ENCODE measurements around the gene GPR132. TPM values are rescaled to one million over a fixed set of nuclear protein-coding genes. Genes with fewer than 3 reads are reported as not detected.

GPR132 gene
- total RNA-seq, 6 donors from 2014 or later = 3.0 to 14.7 (median 7.0) TPM

DNA sequence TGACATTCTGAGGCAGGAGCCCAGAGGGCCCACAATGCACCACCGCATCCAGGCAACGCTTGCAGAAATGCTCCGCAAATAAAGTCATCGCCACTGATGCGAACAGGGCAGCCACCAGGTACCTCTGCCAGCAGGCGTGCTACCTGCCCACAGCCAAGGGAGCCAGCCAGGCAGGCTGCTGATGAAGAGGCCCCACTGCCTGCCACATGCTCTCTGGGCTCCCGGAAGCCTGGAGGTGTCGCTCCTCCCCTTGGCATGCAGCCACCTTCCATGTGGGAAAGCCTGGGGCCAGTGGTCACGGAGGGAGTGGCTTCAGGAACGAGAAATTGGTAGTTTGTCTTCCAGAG, 14.7 kb downstream of the GPR132 start:
- peaks cover 0 to 16% (median 3%) of the 10 kb centered on the region in 4 donors for H3K4me1 ChIP-seq
- H3K4me3 ChIP-seq = no peak overlapping the region
- TF ChIP-seq POLR2A (IDR thresholded peaks at IDR 0.05) (no peak), POLR2AphosphoS5 (IDR thresholded peaks at IDR 0.05) (no peak)
- TF ChIP-seq, protein P1, sequence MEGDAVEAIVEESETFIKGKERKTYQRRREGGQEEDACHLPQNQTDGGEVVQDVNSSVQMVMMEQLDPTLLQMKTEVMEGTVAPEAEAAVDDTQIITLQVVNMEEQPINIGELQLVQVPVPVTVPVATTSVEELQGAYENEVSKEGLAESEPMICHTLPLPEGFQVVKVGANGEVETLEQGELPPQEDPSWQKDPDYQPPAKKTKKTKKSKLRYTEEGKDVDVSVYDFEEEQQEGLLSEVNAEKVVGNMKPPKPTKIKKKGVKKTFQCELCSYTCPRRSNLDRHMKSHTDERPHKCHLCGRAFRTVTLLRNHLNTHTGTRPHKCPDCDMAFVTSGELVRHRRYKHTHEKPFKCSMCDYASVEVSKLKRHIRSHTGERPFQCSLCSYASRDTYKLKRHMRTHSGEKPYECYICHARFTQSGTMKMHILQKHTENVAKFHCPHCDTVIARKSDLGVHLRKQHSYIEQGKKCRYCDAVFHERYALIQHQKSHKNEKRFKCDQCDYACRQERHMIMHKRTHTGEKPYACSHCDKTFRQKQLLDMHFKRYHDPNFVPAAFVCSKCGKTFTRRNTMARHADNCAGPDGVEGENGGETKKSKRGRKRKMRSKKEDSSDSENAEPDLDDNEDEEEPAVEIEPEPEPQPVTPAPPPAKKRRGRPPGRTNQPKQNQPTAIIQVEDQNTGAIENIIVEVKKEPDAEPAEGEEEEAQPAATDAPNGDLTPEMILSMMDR (IDR thresholded peaks at IDR 0.05) = peak in 1 of 6 experiments; percentile 11
- WGBS, 2 donors = 70% methylated on average over 10 of the region's 10 CpGs; no CpG with 5 or more reads in 1 of the 2 donors
- DNase-seq (peak in 1 of 2 donors; percentile 84), ATAC-seq (ENCODE audit: low FRiP score in 2 of 2) (no peak)
- no peak overlapping the region for H3K27ac ChIP-seq
- H3K27me3 ChIP-seq = no peaks in the 10 kb centered on the region
- H3K9me3 ChIP-seq = no peaks in the 10 kb centered on the region
- H3K36me3 ChIP-seq = peaks cover 0 to 22% (median 6%) of the 10 kb centered on the region in 4 donors

DNA sequence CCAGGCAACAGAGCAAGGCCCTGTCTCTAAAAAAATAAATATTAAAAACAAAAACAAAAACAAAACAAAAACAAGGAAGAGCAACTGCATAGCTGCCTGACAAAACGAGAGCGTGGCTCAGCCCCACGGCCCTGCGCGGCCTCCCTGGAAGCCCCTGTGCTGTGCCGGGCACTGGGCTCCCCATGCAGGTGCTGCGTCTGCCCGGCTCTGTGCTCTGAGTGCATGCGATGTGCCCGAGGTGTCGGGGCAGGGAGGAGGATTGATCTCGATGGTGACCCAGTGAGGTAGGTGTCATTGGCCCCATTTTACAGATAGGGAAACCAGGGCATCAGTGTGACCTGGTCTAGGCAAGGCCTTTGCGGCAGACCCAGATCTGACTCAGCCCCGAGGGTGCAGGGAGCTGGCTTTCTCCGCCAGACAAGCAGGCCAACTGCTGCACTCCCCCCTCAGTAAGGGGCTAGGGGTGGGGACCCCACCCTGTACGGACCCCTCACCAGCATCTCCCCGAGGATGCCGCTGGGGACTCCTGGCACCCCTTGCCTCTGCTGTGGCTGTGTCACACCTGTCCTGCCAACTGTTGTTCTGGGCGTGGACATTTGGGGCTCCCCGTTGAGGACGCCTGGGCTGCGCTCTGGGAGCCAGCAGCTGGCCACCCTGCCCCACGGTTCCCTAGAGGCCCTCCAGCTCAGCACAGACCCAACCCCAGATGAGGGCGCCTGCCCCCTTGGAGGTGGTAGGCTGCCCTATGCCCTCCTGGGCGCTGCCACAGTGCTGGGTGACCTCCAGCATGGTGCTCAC, 15.3 kb downstream of the GPR132 start:
- Histone ChIP-seq H3K27ac (no peak overlapping the region), H3K9me3 (no peaks in the 10 kb centered on the region), H3K4me1 (peaks cover 0 to 19% (median 4%) of the 10 kb centered on the region in 4 donors), H3K4me3 (no peak overlapping the region), H3K36me3 (peaks cover 0 to 22% (median 6%) of the 10 kb centered on the region in 4 donors), H3K27me3 (no peaks in the 10 kb centered on the region)
- 92% methylated on average over 13 to 21 of the region's 25 CpGs for WGBS, 2 donors
- ATAC-seq (ENCODE audit: low FRiP score in 2 of 2) (no peak), DNase-seq (peak in 1 of 2 donors; percentile 64)
- TF ChIP-seq POLR2AphosphoS5 (IDR thresholded peaks at IDR 0.05) = no peak
- TF ChIP-seq POLR2A (IDR thresholded peaks at IDR 0.05) = no peak
- TF ChIP-seq EP300 (IDR thresholded peaks at IDR 0.05) = no peak
- TF ChIP-seq, protein P1 (IDR thresholded peaks at IDR 0.05) = no peak

DNA sequence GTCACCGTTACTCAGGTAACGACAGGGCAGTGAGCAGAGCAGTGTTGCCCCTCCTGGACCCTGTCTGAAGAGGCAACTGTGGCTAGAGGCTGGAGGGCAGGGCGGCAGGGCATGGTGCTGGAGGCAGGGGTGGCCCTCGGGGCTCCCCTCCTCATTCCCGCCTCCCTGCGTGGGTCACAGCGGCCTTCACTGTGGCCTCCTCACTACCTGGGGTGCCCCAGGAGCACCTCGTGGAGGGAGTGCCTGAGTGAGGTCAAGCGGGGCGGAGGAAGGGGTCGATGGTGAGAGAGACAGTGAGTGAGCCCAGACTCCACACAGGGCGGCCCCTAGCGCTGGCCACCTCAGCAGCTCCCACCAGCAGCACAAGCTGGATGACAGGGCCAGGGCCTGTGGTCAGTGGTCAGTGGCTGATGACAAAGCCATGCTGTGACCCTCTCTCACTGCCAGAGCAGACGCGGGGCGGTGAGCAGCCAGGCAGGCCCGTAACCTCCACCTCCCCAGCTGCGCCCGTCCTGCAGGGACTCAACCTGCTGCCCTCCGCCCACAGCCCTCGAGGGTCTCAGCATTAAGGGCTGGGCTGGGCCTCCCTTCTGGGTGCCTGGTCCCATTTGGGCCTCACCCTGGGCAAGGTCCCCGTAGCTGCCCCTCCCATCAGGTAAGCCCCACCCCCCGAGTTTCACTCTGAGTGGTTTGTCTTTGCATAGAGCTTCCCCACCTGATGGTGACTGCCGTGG, 17.8 kb downstream of the GPR132 start:
- DNase-seq = peak in 1 of 2 donors; percentile 68
- Histone ChIP-seq H3K27me3 (no peaks in the 10 kb centered on the region), H3K9me3 (no peaks in the 10 kb centered on the region), H3K27ac (no peak overlapping the region), H3K4me1 (peaks cover 0 to 19% (median 4%) of the 10 kb centered on the region in 4 donors), H3K4me3 (no peak overlapping the region), H3K36me3 (peaks cover 0 to 15% (median 6%) of the 10 kb centered on the region in 4 donors)
- TF ChIP-seq POLR2A (IDR thresholded peaks at IDR 0.05) = no peak
- TF ChIP-seq, protein P1 (IDR thresholded peaks at IDR 0.05) = no peak
- no peak for TF ChIP-seq POLR2AphosphoS5 (IDR thresholded peaks at IDR 0.05)
- no peak for TF ChIP-seq EP300 (IDR thresholded peaks at IDR 0.05)
- no peak for ATAC-seq (ENCODE audit: low FRiP score in 2 of 2)
- 89 to 93% methylated on average over 12 to 22 of the region's 24 CpGs for WGBS, 2 donors

DNA sequence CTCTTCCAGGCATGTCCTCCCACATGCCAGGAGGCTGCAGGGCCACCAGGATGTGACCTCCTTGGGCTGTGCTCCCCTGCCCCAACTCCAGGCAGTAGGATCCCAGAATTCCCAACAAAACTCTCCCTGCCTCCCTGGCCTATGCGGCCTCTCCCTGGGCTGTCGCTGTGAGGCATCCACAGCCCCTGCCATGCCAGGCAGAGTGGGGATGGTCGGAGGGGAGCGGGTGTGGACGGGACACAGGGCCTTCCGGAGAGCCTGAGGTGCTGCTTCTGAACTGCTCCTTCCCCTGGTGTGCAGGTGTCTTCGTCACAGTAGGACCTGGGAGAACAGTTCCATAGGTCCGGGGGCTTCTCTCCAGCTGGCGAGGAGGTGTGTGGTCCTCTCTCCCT, 18.3 kb downstream of the GPR132 start:
- Histone ChIP-seq H3K4me3 (no peak overlapping the region), H3K36me3 (peaks cover 0 to 14% (median 6%) of the 10 kb centered on the region in 4 donors), H3K27me3 (no peaks in the 10 kb centered on the region), H3K27ac (no peak overlapping the region), H3K4me1 (peaks cover 0 to 19% (median 4%) of the 10 kb centered on the region in 4 donors), H3K9me3 (no peaks in the 10 kb centered on the region)
- 93 to 100% methylated on average over 2 to 9 of the region's 9 CpGs for WGBS, 2 donors
- ATAC-seq (ENCODE audit: low FRiP score in 2 of 2) = no peak
- TF ChIP-seq EP300 (IDR thresholded peaks at IDR 0.05) (no peak), POLR2AphosphoS5 (IDR thresholded peaks at IDR 0.05) (no peak), POLR2A (IDR thresholded peaks at IDR 0.05) (no peak)
- TF ChIP-seq, protein P1 (IDR thresholded peaks at IDR 0.05) = no peak
- DNase-seq = no peak
